ENCODE measurements around the gene CAPZB. TPM values are rescaled to one million over a fixed set of nuclear protein-coding genes. Genes with fewer than 3 reads are reported as not detected.
A peak's percentile ranks its signal among the peaks of the same experiment; 100 is the strongest.

CAPZB gene
- total RNA-seq, 1 donor from 2014 or later = 189 TPM

DNA sequence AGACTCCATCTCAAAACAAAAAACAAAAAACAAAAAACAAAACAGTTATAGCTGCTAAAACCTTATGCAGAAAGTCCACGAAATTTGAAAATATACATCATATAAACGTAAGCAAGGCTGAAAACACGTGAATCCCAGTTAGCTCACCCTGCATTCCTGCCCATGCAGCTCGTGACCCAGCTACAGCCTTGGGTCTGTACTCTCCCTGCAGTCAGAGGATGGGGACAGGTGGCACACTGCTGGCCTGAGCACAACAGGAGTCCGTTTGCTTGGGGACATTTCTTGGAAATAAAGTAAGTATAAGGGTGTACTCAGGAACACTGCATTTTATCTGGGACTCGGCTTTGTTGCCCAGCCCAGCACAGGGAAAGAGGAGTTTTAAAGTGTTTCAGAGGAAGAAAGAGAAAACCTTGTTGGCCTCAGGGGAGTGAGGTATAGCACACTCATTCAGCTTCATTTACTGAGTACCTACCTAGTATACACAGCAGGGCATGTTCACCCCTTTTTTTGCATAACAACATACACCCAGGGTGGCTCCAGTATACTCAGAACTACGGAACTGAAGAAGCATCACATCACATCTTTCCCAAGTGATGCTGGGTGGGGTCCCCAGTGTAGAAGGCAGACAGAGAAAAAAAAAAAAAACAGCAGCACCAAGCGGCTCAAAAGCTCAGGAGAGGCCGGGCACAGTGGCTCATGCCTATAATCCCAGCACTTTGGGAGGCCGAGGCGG lies 44.1 kb downstream of the CAPZB start:
- Mint-ChIP-seq H3K36me3 (ENCODE audit: insufficient read depth) (no peaks in the 10 kb centered on the region), H3K4me3 (ENCODE audit: low read depth) (no peak overlapping the region), H3K4me1 (ENCODE audit: low read depth) (peaks cover 19% of the 10 kb centered on the region), H3K27me3 (no peaks in the 10 kb centered on the region), H3K27ac (no peak overlapping the region), H3K9me3 (ENCODE audit: low read depth) (no peaks in the 10 kb centered on the region)
- TF ChIP-seq, protein P1, sequence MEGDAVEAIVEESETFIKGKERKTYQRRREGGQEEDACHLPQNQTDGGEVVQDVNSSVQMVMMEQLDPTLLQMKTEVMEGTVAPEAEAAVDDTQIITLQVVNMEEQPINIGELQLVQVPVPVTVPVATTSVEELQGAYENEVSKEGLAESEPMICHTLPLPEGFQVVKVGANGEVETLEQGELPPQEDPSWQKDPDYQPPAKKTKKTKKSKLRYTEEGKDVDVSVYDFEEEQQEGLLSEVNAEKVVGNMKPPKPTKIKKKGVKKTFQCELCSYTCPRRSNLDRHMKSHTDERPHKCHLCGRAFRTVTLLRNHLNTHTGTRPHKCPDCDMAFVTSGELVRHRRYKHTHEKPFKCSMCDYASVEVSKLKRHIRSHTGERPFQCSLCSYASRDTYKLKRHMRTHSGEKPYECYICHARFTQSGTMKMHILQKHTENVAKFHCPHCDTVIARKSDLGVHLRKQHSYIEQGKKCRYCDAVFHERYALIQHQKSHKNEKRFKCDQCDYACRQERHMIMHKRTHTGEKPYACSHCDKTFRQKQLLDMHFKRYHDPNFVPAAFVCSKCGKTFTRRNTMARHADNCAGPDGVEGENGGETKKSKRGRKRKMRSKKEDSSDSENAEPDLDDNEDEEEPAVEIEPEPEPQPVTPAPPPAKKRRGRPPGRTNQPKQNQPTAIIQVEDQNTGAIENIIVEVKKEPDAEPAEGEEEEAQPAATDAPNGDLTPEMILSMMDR (IDR thresholded peaks at IDR 0.05; ENCODE audit: unreplicated experiment) = no peak
- DNase-seq (ENCODE audit: low spot score, unreplicated experiment) = no peak

GRCh38 chr1:19439464-19440171 lies 45.7 kb downstream of the CAPZB start:
- H3K4me1 Mint-ChIP-seq (ENCODE audit: low read depth) = peaks cover 8% of the 10 kb centered on the region
- no peaks in the 10 kb centered on the region for H3K9me3 Mint-ChIP-seq (ENCODE audit: low read depth)
- TF ChIP-seq, protein P1 (IDR thresholded peaks at IDR 0.05; ENCODE audit: unreplicated experiment) = peak; percentile 15
- H3K27ac Mint-ChIP-seq = no peak overlapping the region
- no peak overlapping the region for H3K4me3 Mint-ChIP-seq (ENCODE audit: low read depth)
- no peaks in the 10 kb centered on the region for H3K36me3 Mint-ChIP-seq (ENCODE audit: insufficient read depth)
- DNase-seq (ENCODE audit: low spot score, unreplicated experiment) = no peak
- H3K27me3 Mint-ChIP-seq = no peaks in the 10 kb centered on the region

DNA sequence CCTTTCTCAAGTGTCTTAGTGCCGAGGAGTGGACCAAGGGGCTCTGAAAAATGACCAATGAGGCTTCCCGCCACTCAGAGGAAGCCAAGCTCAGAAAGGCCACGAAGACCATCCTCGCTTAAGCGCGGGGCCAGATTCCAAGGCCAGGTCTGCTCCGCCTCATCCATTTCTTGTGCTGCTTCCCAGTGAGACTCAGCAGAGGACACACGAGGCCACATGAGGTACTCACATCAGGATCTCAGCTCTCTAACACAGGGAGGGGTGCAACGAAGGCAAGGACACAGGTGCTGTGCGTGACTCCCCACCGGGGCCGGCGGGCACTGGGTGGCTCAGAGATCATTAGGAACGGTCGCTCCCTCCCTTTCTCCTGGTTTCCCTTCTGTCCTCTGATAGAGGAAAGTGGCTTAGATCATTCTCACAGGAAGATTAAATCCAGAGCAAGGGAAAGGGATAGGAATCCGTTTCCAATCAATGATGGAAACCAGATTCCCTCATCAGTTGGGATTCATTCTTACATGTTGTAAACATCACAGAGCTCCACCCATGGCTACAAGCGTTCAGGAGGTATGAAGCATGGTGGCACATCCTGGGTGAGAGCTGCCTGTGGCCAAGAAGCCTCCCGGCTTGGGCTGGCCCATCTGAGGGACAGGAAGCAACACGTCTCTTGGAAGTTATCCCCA lies 46.7 kb downstream of the CAPZB start:
- Mint-ChIP-seq H3K27me3 (no peaks in the 10 kb centered on the region), H3K4me3 (ENCODE audit: low read depth) (no peak overlapping the region), H3K36me3 (ENCODE audit: insufficient read depth) (no peaks in the 10 kb centered on the region), H3K4me1 (ENCODE audit: low read depth) (peaks cover 7% of the 10 kb centered on the region), H3K27ac (no peak overlapping the region), H3K9me3 (ENCODE audit: low read depth) (no peaks in the 10 kb centered on the region)
- DNase-seq (ENCODE audit: low spot score, unreplicated experiment) = no peak
- TF ChIP-seq, protein P1 (IDR thresholded peaks at IDR 0.05; ENCODE audit: unreplicated experiment) = no peak

GRCh38 chr1:19437891-19438294 lies 47.4 kb downstream of the CAPZB start:
- Mint-ChIP-seq H3K27me3 (no peaks in the 10 kb centered on the region), H3K36me3 (ENCODE audit: insufficient read depth) (no peaks in the 10 kb centered on the region), H3K9me3 (ENCODE audit: low read depth) (no peaks in the 10 kb centered on the region), H3K4me1 (ENCODE audit: low read depth) (peaks cover 12% of the 10 kb centered on the region), H3K27ac (no peak overlapping the region), H3K4me3 (ENCODE audit: low read depth) (no peak overlapping the region)
- no peak for DNase-seq (ENCODE audit: low spot score, unreplicated experiment)
- TF ChIP-seq, protein P1 (IDR thresholded peaks at IDR 0.05; ENCODE audit: unreplicated experiment) = no peak

DNA sequence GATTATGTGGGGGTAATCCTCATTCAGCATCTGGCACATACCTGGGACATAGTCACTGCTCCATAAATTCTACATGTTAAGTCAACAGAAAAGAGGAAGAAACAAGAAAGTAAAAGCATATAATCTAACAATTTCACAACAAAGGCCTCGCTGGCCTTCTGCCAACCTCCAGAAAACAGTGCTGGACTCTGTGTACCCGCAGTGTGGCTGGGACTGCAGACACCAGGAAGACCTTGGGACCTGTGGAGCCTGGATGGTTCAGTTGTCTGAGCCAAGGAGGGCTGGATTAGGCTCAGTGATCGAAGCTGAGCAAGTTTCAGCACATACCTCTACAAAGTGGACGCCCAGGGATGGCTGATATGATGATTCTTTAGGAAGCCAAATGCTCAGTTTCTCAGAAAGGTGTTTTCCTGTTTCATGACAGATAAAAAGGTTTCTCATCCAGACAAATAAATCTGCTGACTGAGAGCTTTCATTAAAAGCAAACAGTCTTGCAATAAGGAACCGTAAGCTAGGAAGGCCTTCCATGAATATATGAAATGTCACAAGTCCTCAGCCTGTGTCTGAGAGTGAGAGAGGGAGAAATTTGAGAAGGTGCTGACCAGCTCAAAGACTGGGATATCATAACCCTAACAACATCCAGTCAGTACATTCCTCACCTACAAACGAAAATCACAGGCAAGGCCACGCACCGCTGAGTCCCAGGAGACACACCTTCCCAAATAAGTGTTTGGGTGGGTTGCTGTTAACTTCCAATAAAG lies 48.4 kb downstream of the CAPZB start:
- TF ChIP-seq, protein P1 (IDR thresholded peaks at IDR 0.05; ENCODE audit: unreplicated experiment) = no peak
- DNase-seq (ENCODE audit: low spot score, unreplicated experiment) = no peak
- Mint-ChIP-seq H3K36me3 (ENCODE audit: insufficient read depth) (no peaks in the 10 kb centered on the region), H3K9me3 (ENCODE audit: low read depth) (no peaks in the 10 kb centered on the region), H3K4me3 (ENCODE audit: low read depth) (no peak overlapping the region), H3K27me3 (no peaks in the 10 kb centered on the region), H3K27ac (no peak overlapping the region), H3K4me1 (ENCODE audit: low read depth) (peaks cover 14% of the 10 kb centered on the region)

All from progenitor cell of endocrine pancreas (in vitro differentiated cells).